ENCODE measurements around the gene UBE2Q1.
A peak's percentile ranks its signal among the peaks of the same experiment; 100 is the strongest.
"Not testable (repeated sequence)": the region's sequence is repeated elsewhere in the genome, so short reads cannot be mapped to it uniquely, and the experiment has no call there.

Gene UBE2Q1

DNA sequence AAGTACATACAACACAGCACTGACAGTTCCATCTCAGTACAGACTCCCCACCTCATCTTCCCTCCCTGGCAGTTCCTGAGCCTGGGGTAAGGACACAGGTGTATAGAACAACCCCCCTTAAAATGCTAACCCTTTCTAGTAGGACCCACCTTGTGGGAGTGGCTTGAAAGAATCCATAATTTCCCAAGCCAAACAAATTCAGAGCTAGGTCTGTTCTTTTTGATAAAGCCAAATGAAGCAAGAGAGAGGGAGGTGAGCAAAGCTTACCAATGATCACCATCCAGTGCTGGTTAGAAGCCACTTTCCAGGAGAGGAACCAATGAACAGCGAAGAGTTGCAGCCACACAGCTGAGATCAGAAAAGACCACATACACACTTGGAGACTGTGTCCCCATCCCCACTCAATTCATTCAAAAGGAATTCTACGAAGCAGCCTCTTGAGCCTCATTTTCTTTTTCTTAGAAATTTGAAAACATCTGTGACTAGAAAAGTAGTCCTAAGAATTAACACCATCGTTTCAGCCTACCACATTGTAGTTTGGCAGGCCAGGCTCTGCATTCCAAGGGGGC is 9.2 kb downstream of the UBE2Q1 start:
- no peak for DNase-seq

DNA sequence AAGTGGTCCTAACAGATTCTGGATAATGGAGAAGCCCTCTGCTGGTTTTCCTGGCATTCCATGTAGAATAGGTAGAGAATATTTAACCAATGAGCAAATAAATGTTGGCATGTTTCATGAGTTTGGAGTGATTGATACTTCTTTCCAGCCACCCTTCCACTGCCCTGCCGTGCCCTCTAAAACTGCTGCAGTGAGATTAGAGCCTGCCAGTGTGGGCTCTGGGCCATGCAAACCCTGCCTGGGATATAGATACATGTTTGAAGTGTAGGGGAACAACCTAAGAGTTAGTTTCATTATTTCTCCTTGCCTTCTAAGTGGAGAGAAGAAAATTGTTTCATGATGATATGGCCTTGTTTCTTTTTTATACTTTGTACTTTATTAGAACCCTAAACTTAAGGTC is 10.4 kb downstream of the UBE2Q1 start:
- DNase-seq = no peak

DNA sequence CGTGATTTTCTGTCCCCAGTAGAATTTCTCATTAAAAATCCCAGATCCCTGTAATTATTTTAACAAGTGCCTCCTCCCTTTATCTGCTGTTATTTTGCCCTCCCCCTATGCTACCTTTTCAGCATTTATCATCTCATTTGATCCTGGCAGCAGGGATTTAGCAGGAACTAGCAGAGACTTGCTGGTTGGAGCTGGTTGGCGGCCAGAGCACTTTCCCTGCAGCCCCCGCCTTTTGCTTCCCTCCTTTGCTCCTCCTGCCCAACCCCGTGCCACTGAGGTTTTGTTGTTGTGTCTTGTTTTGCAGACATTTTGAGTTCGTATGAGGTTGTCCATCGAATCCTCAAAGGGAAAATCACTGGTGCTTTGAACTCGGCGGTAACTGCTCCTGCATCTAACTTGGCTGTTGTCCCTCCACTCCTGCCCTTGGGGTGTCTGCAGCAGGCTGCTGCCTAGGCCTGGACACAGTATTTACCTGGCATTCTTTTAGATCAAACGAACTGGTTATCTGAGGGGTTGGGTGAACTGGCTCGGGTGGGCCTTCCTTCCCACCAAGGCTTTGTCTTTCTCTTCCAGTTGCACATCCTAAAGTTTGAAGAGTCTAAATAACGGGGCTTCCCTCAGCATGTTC is 11.2 kb downstream of the UBE2Q1 start:
- no peak for DNase-seq

GRCh38 chr1:154546264-154547063 is 12.0 kb downstream of the UBE2Q1 start:
- DNase-seq = peak; percentile 38

DNA sequence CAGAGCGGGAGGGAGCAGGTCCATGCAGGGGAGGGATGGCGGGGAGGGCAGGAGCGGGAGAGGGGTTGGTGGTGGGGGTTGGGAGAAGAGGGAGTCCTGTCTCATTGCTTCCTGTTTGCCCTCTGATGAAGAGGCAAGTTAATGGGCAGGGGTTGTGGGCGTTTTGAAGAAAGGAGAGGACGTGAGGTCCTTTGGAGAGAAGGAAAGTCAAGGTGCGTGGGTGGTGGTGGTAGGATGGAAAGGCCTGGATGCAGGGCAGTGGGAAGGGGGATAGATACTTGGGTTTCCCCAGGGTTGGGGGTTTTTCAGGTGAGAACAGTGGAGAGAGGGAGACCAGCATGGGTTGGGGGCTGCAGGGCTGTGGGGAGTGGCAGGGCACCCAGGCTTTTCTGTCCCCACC is 17.2 kb downstream of the UBE2Q1 start:
- no peak for DNase-seq

- DNase-seq = no peak
Measured at GRCh38 chr1:154539486-154540483, 18.7 kb downstream of the UBE2Q1 start.

DNA sequence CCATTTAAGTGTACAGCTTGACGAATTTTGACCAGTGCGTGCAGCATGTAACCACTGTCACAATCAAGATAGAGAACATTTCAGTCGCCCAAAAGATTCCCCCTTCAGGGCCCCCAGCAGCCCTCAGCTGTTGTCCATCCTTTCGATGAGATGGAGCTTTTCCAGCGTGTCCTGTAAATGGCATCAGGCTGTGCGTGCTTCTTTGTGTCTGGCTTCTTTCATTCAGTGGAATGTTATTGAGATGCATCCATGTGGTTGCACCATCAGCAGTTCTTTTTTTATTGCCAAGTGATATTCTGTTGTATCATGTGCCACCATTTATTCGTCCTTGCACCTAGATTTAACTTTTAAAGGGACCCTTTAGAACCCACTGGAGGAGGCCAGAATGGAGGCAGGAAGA is 21.9 kb downstream of the UBE2Q1 start:
- DNase-seq = no peak

DNA sequence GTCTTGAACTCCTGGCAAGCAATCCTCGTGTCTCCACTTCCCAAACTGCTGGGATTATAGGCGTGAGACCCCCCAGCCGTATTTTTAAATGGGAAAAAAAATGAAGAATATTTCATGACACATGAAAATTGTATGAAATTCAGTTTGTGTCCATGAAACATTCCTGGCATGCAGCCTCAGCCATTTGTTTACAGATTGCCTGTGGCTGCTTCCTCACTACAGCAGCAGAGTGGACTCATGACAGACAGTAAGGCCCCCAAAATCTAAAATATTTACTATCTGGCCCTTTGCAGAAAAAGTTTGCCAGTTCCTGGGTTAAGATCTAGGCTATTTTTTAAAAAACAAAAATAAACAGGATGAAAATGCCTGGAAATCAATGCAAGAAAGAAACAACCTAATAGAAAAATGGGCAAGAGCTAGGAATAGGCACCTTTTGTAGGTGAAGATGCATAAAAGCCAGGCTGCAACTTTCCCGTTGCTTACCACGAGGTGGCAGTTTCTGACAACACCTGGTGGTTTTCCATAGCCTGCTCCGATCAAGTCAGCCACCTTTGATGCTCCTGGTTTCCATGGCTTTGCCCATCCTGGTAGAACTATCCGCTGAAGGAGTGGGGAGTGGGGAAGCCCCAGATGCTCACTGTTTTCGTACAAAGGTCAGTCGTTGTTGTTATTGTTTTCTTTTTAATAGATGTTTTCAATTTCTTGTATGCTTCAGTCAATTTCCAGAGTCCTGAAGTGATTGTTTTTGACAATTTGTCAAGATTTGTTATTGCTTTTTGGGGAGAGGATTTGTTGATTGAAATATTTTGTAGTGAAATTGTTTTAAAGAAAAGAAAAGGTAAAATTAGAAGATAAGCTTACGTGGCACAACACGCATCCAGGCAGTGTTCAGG is 24.3 kb downstream of the UBE2Q1 start:
- DNase-seq = peak; percentile 49

GRCh38 chr1:154531950-154532349 is 26.5 kb downstream of the UBE2Q1 start:
- DNase-seq = not testable (repeated sequence)

DNA sequence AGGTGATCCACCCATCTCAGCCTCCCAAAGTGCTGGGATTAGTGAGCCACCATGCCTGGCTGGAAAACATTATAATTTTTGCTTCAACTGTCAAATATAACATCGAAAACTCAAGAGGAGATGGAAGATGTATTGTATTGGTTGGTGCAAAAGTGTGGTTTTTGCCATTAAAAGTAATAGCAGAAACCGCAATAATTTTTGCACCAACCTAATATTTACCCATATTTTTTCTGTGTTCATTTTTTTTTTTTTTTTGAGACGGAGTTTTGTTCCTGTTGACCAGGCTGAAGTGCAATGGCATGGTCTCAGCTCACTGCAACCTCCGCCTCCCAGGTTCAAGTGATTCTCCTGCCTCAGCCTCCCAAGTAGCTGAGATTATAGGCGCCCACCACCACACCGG is 29.2 kb downstream of the UBE2Q1 start:
- DNase-seq = no peak

GRCh38 chr1:154527192-154527591 is 31.3 kb downstream of the UBE2Q1 start:
- DNase-seq = no peak

DNA sequence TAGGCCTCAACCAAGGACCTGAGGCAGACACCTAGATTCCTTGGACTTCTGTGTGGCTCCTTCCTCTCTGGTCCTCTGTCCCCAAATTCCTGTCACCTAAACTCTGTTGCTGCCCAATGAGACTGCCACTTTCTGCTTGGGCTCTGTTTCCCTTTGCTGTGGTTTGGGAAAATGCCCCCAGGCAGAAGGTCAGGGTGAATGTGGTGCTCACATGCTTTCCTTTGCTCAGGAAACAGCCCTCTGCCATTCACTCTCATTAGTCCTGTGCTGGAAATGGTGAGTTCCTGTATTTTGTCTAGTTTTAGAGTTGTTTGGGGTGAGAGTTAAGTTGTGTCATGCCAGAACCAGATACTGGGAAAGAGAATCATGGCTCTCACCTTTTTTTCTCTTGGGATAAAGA is 33.6 kb downstream of the UBE2Q1 start:
- no peak for DNase-seq

- DNase-seq = no peak
Measured at GRCh38 chr1:154521695-154522094, 36.8 kb downstream of the UBE2Q1 start.

- no peak for DNase-seq
Measured at GRCh38 chr1:154520333-154520732, 38.1 kb downstream of the UBE2Q1 start.

- no peak for DNase-seq
Measured at GRCh38 chr1:154519591-154519991, 38.9 kb downstream of the UBE2Q1 start.

- no peak for DNase-seq
Measured at GRCh38 chr1:154517661-154518060, 40.8 kb downstream of the UBE2Q1 start.

DNA sequence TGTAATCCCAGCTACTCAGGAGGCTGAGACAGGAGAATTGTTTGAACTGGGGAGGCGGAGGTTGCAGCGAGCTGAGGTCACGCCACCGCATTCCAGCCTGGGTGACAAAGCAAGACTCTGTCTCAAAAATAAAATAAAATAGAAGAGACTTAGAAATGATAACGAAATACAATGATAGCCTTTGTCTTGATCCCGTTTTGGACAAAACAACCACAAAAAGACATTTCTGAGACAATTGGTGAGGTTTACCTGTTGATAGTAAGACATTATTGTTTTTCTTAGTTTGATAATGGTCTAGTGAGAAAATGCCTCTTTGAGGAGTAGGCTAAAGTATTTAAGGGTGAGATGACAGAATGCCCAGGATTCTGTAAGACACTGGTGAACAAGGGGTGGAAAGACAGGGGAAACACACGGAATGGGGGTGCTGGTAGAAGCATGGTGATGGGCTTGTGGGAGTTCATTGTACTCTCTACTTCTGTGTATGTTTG is 44.4 kb downstream of the UBE2Q1 start:
- no peak for DNase-seq

GRCh38 chr1:154512760-154513159 is 45.7 kb downstream of the UBE2Q1 start:
- no peak for DNase-seq

- DNase-seq = no peak
Measured at GRCh38 chr1:154503898-154504297, 54.6 kb downstream of the UBE2Q1 start.

GRCh38 chr1:154502744-154503115 is 55.7 kb downstream of the UBE2Q1 start:
- DNase-seq = no peak

DNA sequence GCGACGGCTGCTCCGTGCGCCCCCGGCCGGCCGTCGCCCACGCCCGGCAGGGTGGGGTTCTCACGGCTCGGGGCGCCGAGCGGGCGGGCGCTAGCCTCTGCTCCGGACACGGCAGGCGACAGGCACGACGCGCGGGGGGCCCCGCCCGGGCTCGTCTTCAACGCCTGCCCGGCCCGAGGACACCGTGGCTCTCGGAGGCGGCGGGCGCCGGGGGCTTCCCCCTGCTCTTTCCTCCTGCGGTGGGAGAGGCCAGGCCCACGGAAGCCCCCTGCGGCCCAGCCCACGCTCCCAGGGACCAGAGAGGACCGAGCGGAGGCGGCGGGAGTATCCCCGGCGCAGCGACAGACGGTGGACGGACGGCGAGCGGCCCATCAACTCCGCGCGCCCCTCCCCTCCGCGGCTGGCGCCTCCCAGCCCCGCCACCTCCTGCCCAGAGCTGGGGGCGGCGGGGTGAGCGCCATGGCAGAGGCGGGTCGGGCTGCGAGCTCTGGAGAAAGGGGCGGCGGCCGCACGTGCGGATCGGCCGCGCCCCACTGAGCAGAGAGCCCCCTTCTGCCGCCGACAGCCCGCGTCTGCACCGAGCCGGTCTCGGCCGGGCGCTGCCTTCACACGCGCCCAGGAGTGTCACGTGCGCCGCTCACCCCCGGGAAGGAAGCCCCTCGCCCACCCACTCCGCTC is 56.3 kb downstream of the UBE2Q1 start, which contains the start of the genes SHE and TDRD10:
Gene SHE, minus strand, starts transcription at position 347 of the 678 bp plus-strand sequence. CDS start 386 bp downstream, outside the sequence.
Gene TDRD10, plus strand, starts transcription at position 154 of the 678 bp plus-strand sequence. CDS start 4,685 bp downstream, outside the sequence.
- no peak for DNase-seq

Data from NCI-H748 treated with DMSO at 0.1 percent for 48 hours (cell line).